Heart right ventricle (tissue), 16 donors: ENCODE measurements around the gene MAN2A1. TPM values are rescaled to one million over a fixed set of nuclear protein-coding genes. Genes with fewer than 3 reads are reported as not detected.

Source experiments
- ATAC-seq, 8 donors: fragments of 200-7000 bp; cut with Tn5 transposase; one replicate each; pipeline ENCODE4 v1.9.1; 2020; ENCODE audit warnings: mild to moderate bottlenecking in 8 of 8, moderate library complexity in 8 of 8, moderate number of reproducible peaks in 1 of 8
- DNase-seq, 2 donors: peaks; one replicate each; pipeline ENCODE4 v3.0.0-alpha.2; 2020
- H3K27ac ChIP-seq, 10 donors: fragments of 200-600 bp; sonication (generic) in 2 of 10; one replicate each; pipeline versions ENCODE4 v1.5.0 to v1.8.0; 2020 to 2022; ENCODE audit warnings: mild to moderate bottlenecking in 3 of 10
- H3K27me3 ChIP-seq, 7 donors: fragments of 200-600 bp; one replicate each; pipeline ENCODE4 v1.8.0; 2021 to 2022; ENCODE audit warnings: mild to moderate bottlenecking in 2 of 7
- H3K36me3 ChIP-seq, 9 donors: fragments of 200-600 bp; sonication (generic) in 1 of 9; one replicate each; pipeline versions ENCODE4 v1.5.0 to v1.8.0; 2020 to 2022; ENCODE audit warnings: mild to moderate bottlenecking in 2 of 9
- H3K4me1 ChIP-seq, 9 donors: fragments of 200-600 bp; sonication (generic) in 1 of 9; one replicate each; pipeline versions ENCODE4 v1.5.0 to v1.8.0; 2020 to 2022; ENCODE audit warnings: mild to moderate bottlenecking in 4 of 9
- H3K4me3 ChIP-seq, 10 donors: fragments of 200-600 bp; sonication (generic) in 2 of 10; one replicate each; pipeline versions ENCODE4 v1.5.0 to v1.8.0; 2020 to 2022; ENCODE audit warnings: mild to moderate bottlenecking in 7 of 10, moderate library complexity in 2 of 10
- H3K9me3 ChIP-seq, 11 donors: fragments of 200-600 bp in 10 of 11; sonication (generic) in 2 of 11; one replicate each; pipeline versions ENCODE4 v1.5.0 to v1.8.0; 2013 to 2022; ENCODE audit warnings: mild to moderate bottlenecking in 2 of 11, control low read depth in 1 of 11, moderate library complexity in 1 of 11
- CTCF ChIP-seq, 9 donors: fragments of 200-600 bp; sonication (generic) in 2 of 9; IDR thresholded peaks; one replicate each; pipeline versions ENCODE4 v1.5.0 to v1.8.0; 2021 to 2022; ENCODE audit warnings: antibody characterized with exemption in 9 of 9, mild to moderate bottlenecking in 5 of 9, moderate library complexity in 1 of 9
- WGBS, 2 donors: extraction: QIAGEN DNeasy Blood & Tissue Kit; methylation state at CpG; one replicate each; pipeline ENCODE4 v1.1.7; 2013; ENCODE audit warnings: inconsistent platforms in 1 of 2; 5-methylcytosine and 5-hydroxymethylcytosine counted together
- intact Hi-C, 10 donors: fragments of 100-400 bp; cut with DNase I; formaldehyde crosslinking; loops; one replicate each; pipeline versions ENCODE4 v1.11.1 to v1.14.2; 2022
- polyA plus RNA-seq, 2 donors: library from polyadenylated mRNA; stranded (reverse); fragments of 200-250 nt; gene quantifications; one replicate each; pipeline ENCODE4 v1.2.3, GENCODE V29; 2013
- total RNA-seq, 10 donors: library from RNA; stranded (reverse); fragmentation: NEBNext Ultra II Directional in 3 of 10; extraction: Animal tissue kit (Norgen Biotek cat#: 25700) in 3 of 10; gene quantifications; one replicate each; pipeline versions ENCODE4 v1.2.1 to v1.2.4, GENCODE V29; 2021 to 2023
- donor health status: Arrhythmogenic right ventricular cardiomyopathy.
- donor health status: ischemic (EF 13 %, LVEDD 7.1; RV severe dilation, severe dysfunction).
- donor health status: healthy with polysubstance abuse.
- donor health status: DM: no; HTN: yes; CAD: no.
- donor health status: DM: no; HTN: no; CAD: no.
- donor health status: ischemic (EF 25% LVEDD 6.9; RV normal size, moderate dysfunction).
- donor health status: ischemic (EF 25% LVEDD 5.7; RV mildly dilated, moderate dysfunction).
- donor health status: healthy.
- donor health status: DM: yes; HTN: yes; CAD: no.
- donor health status: Ischemic cardiomyopathy.
- donor health status: ischemic (EF 35%, LVEDD 5.7; RV mildly dilated, moderate dysfunction).
- donor health status: nonischemic (EF 11% LVEDD 7.7; RV severe dilation, severe dysfunction).
- donor health status: DM: yes; HTN: yes; CAD: no.
- donor health status: PGD.
- donor health status: ischemic (EF 29% LVEDD 5.4; RV normal size, mild dysfunction).
- donor health status: nonischemic (EF 23%, LVEDD 6.1; RV moderate dilation, normal function).

The MAN2A1 gene
- total and polyA plus RNA-seq, 12 donors = 2.9 to 16.1 (median 6.5) TPM

DNA sequence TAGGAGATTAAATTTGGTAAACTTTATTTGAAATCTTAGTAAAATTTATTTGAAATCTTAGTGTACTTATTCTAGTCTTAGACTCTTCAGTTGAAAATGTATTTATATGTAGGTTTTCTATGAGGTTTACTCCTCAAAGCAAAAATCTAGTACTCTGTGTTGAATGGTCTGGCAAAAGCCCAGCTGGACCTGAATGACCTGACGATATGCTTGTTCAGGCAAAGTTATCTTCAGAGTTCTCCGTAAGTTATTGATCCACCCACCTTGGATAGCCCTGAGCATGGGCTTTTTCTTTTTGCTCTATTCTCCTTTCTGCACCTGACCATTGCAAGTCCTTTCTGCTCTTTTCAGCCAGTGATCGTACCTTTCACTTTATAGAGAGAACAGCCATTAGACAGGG, 158.4 kb downstream of the MAN2A1 start:
- peaks cover 0 to 80% (median 5%) of the 10 kb centered on the region in 9 donors for H3K36me3 ChIP-seq

GRCh38 chr5:109849478-109850088, 159.9 kb downstream of the MAN2A1 start:
- ATAC-seq (no peak), DNase-seq (no peak)
- Histone ChIP-seq H3K4me3 (no peak overlapping the region), H3K4me1 (no peaks in the 10 kb centered on the region), H3K36me3 (peaks cover 0 to 71% (median 5%) of the 10 kb centered on the region in 9 donors), H3K9me3 (peaks cover 0 to 3% (median 0%) of the 10 kb centered on the region in 11 donors), H3K27me3 (no peaks in the 10 kb centered on the region), H3K27ac (no peak overlapping the region)
- intact Hi-C loops = loop anchor here in 2 of 10 donors (10.0 kb wide), 1 partner anchor 155 kb away; no protein-coding TSS in a partner anchor
- 94 to 95% methylated on average over 4 of the region's 4 CpGs for WGBS, 2 donors
- no peak for TF ChIP-seq CTCF (IDR thresholded peaks at IDR 0.05)

More for the DNA sequence above, 158.4 kb downstream of the MAN2A1 start:
- 96 to 97% methylated on average over 3 of the region's 3 CpGs for WGBS, 2 donors
- intact Hi-C loops = loop anchor here in 2 of 10 donors (10.0 kb wide), 1 partner anchor 153 kb away; no protein-coding TSS in a partner anchor
- Histone ChIP-seq H3K27me3 (no peaks in the 10 kb centered on the region), H3K9me3 (peaks cover 0 to 3% (median 0%) of the 10 kb centered on the region in 11 donors), H3K4me3 (no peak overlapping the region), H3K4me1 (no peaks in the 10 kb centered on the region), H3K27ac (no peak overlapping the region)
- no peak for TF ChIP-seq CTCF (IDR thresholded peaks at IDR 0.05)
- ATAC-seq (no peak), DNase-seq (no peak)

DNA sequence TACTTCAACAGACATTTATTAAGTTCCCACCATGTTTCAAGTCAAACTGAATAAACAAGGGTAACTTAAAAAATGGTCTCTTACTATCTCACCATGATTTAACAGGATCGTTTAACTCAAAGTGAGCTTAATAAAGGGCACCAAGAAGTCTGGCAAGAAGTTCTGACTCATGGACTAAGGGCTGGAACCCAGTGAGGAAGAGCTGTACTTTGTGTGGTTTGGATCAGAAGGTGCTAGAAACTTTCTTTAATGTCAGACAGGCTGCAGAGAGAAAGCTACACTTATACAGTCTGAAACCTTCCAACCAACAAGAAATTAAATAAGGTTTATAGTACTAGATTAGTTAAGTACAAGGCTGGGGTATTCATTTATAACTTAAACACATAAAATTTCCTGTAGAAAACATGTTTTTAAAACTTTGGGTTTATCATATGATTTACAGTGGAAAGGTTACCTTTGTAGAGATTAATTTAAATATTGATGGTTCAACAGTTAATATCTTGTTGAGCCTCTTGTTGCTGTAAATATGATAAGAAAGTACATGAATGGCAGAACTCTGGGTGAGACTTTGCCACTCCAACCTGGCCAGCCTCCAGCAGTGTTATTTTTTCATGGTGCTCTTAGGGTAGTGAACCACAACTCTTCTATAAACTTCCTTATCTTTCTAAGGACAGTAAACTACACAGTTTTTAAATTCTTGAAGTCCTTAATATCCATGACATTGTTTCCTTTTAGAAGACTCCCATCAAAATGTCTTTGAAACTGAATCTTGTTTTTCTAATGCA, 162.8 kb downstream of the MAN2A1 start:
- ATAC-seq (no peak), DNase-seq (no peak)
- Histone ChIP-seq H3K27me3 (no peaks in the 10 kb centered on the region), H3K27ac (no peak overlapping the region), H3K36me3 (peaks cover 0 to 76% (median 7%) of the 10 kb centered on the region in 9 donors), H3K4me3 (no peak overlapping the region), H3K9me3 (peaks cover 0 to 3% (median 0%) of the 10 kb centered on the region in 11 donors), H3K4me1 (no peaks in the 10 kb centered on the region)
- TF ChIP-seq CTCF (IDR thresholded peaks at IDR 0.05) = no peak
- WGBS, 2 donors = 87 to 93% methylated on average over 1 of the region's 1 CpG
- intact Hi-C loops = no loop called here

GRCh38 chr5:109853377-109853776, 163.7 kb downstream of the MAN2A1 start:
- peaks cover 0 to 3% (median 0%) of the 10 kb centered on the region in 11 donors for H3K9me3 ChIP-seq
- no peak for ATAC-seq
- no peaks in the 10 kb centered on the region for H3K27me3 ChIP-seq
- peaks cover 0 to 3% (median 0%) of the 10 kb centered on the region in 9 donors for H3K4me1 ChIP-seq
- peaks cover 0 to 77% (median 7%) of the 10 kb centered on the region in 9 donors for H3K36me3 ChIP-seq
- intact Hi-C loops = no loop called here
- WGBS, 2 donors = 62 to 67% methylated on average over 3 of the region's 3 CpGs
- TF ChIP-seq CTCF (IDR thresholded peaks at IDR 0.05) = no peak
- H3K27ac ChIP-seq = no peak overlapping the region
- no peak for DNase-seq
- H3K4me3 ChIP-seq = no peak overlapping the region
